ENCODE results near the gene SUB1. TPM values are rescaled to one million over a fixed set of nuclear protein-coding genes. Genes with fewer than 3 reads are reported as not detected.
"Not testable (repeated sequence)": the region's sequence is repeated elsewhere in the genome, so short reads cannot be mapped to it uniquely, and the experiment has no call there.

Gene SUB1
- total RNA-seq, 1 experiment from 2014 or later = 269 TPM

DNA sequence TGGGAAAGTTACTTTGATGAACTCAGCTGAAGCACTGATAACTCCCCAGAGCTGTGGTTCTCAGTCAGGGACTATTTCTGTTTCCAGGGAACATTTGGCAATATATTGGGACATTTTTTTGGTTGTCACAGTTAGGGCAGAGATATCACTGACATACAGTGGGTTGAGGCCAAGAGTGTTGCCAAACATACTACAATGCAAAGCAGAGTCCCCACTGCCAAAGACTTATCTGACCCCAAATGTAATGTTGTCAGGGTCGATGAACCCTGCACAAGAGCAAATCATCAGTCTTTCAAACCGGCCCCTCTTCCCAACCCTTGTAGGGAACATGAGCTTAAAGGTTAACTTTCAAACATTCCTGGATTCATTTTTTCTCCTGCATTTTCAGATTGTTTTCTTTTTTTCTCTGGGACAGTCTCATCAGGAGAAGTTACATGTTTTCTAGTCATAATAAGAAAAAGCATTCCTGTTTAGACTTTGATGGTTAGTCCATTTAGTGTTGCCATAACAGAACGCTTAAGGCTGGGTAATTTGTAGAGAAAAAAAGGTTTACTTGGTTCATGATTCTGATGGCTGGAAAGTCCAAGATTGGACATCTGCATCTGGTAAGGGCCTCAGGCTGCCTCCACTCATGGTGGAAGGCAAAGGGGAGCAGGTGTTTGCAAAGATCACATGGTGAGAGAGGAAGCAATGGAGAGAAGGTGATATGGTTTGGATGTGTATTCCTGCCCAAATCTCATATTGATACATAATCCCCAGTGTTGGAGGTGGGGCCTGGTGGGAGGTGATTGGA lies 18.8 kb upstream of the SUB1 start:
- ChIA-PET POLR2A (no interaction called here), CTCF (interaction anchor here (0.6 kb wide), 1 partner anchor 403 kb away, joined by 3 read pairs; no protein-coding TSS in a partner anchor)
- Mint-ChIP-seq H3K4me1 (ENCODE audit: insufficient read depth, unreplicated experiment) (no peaks in the 10 kb centered on the region), H3K27ac (ENCODE audit: low read depth, unreplicated experiment) (no peak overlapping the region), H3K9me3 (ENCODE audit: unreplicated experiment) (no peaks in the 10 kb centered on the region), H3K27me3 (ENCODE audit: insufficient read depth, unreplicated experiment) (no peaks in the 10 kb centered on the region), H3K4me3 (ENCODE audit: unreplicated experiment) (no peak overlapping the region), H3K36me3 (ENCODE audit: insufficient read depth, unreplicated experiment) (peaks cover 7% of the 10 kb centered on the region)
- intact Hi-C loops (cut with micrococcal nuclease) = no loop called here
- TF ChIP-seq, protein P1, sequence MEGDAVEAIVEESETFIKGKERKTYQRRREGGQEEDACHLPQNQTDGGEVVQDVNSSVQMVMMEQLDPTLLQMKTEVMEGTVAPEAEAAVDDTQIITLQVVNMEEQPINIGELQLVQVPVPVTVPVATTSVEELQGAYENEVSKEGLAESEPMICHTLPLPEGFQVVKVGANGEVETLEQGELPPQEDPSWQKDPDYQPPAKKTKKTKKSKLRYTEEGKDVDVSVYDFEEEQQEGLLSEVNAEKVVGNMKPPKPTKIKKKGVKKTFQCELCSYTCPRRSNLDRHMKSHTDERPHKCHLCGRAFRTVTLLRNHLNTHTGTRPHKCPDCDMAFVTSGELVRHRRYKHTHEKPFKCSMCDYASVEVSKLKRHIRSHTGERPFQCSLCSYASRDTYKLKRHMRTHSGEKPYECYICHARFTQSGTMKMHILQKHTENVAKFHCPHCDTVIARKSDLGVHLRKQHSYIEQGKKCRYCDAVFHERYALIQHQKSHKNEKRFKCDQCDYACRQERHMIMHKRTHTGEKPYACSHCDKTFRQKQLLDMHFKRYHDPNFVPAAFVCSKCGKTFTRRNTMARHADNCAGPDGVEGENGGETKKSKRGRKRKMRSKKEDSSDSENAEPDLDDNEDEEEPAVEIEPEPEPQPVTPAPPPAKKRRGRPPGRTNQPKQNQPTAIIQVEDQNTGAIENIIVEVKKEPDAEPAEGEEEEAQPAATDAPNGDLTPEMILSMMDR (IDR thresholded peaks at IDR 0.05; ENCODE audit: unreplicated experiment) = no peak
- no TSS peak for BruUV-seq (replicated peaks)
- no peak for DNase-seq (ENCODE audit: unreplicated experiment)

DNA sequence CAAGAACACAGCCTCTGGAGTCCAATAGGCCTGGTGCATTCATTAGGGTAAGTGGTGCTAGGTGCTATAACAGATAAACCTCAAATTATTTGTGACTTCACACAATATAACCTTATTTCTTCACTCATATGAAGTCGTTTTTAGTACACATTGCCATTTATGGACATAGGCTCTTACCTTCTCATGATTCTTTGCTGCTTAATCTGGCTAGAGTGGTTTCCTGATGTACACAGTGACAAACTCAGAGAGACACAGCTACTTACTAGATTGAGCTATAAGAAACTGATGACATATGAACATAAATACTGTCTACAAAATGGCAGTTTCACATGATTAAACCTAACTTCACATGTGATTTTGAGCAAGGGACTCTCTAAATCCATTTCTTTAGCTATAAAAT lies 14.2 kb upstream of the SUB1 start:
- no peak overlapping the region for H3K27ac Mint-ChIP-seq (ENCODE audit: low read depth, unreplicated experiment)
- no peak for DNase-seq (ENCODE audit: unreplicated experiment)
- H3K9me3 Mint-ChIP-seq (ENCODE audit: unreplicated experiment) = no peaks in the 10 kb centered on the region
- CTCF ChIA-PET = interaction anchor here (0.8 to 1.1 kb wide), 2 partner anchors 12 to 82 kb away, joined by 3 to 5 read pairs; no protein-coding TSS in a partner anchor
- POLR2A ChIA-PET = no interaction called here
- intact Hi-C loops (cut with micrococcal nuclease) = no loop called here
- no TSS peak for BruUV-seq (replicated peaks)
- TF ChIP-seq, protein P1 (IDR thresholded peaks at IDR 0.05; ENCODE audit: unreplicated experiment) = no peak
- H3K4me1 Mint-ChIP-seq (ENCODE audit: insufficient read depth, unreplicated experiment) = no peaks in the 10 kb centered on the region
- no peak overlapping the region for H3K4me3 Mint-ChIP-seq (ENCODE audit: unreplicated experiment)
- no peaks in the 10 kb centered on the region for H3K27me3 Mint-ChIP-seq (ENCODE audit: insufficient read depth, unreplicated experiment)
- H3K36me3 Mint-ChIP-seq (ENCODE audit: insufficient read depth, unreplicated experiment) = peaks cover 7% of the 10 kb centered on the region

DNA sequence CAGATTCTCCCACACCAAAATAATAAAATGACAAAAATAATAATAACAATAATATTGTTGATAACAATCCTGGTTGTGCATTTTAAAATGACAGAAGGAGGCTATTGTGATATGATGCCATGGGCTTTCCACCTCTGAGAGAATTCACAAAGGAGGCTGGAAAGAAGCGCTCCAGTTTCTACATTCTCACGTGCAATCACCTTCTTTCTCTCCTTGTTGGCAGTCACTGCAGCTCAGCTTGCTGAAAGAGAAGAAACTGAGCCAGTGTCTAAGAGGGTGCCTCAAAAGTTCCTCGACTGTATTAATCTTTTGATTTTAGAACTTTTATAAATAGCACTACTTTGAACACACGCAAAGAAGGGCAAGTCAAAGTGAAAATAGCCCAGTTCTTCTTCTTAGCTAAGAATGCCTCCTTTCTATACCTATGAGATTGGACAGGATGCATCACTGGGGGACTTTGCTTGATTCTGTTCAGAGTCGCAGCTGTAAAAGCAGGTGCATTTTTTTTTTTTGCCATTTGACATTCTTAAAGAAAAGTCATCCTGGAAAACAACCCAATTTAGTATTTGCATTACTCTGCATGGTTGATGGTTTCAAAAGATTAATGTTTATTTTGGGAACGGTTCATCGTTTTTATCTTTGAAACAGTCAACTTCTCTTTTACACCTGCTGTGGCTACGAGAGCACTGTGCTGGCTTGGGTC lies 12.4 kb upstream of the SUB1 start:
- intact Hi-C loops (cut with micrococcal nuclease) = no loop called here
- Mint-ChIP-seq H3K4me1 (ENCODE audit: insufficient read depth, unreplicated experiment) (no peaks in the 10 kb centered on the region), H3K27ac (ENCODE audit: low read depth, unreplicated experiment) (no peak overlapping the region), H3K36me3 (ENCODE audit: insufficient read depth, unreplicated experiment) (peaks cover 4% of the 10 kb centered on the region), H3K4me3 (ENCODE audit: unreplicated experiment) (no peak overlapping the region), H3K27me3 (ENCODE audit: insufficient read depth, unreplicated experiment) (no peaks in the 10 kb centered on the region), H3K9me3 (ENCODE audit: unreplicated experiment) (no peaks in the 10 kb centered on the region)
- CTCF ChIA-PET = interaction anchor here (0.6 kb wide), 1 partner anchor 37 kb away, joined by 4 read pairs; no protein-coding TSS in a partner anchor
- POLR2A ChIA-PET = interaction anchor here (0.6 kb wide), 1 partner anchor 117 kb away, joined by 4 read pairs; no protein-coding TSS in a partner anchor
- no TSS peak for BruUV-seq (replicated peaks)
- DNase-seq (ENCODE audit: unreplicated experiment) = no peak
- TF ChIP-seq, protein P1 (IDR thresholded peaks at IDR 0.05; ENCODE audit: unreplicated experiment) = no peak

DNA sequence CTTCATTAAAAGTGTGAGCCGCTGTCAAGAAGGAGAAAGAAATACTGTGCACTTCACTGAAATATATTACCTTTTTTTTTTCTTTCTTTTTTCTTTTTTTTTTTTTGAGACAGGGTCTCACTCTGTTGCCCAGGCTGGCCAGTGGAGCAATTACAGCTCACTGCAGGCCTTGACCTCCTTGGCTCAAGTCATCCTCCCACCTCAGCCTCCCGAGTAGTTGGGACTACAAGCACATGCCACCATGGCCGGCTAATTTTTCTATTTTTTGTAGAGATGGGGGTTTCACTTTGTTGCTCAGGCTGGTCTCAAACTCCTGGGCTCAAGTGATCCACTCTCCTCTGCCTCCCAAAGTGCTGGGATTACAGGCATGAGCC lies 11.9 kb upstream of the SUB1 start:
- DNase-seq (ENCODE audit: unreplicated experiment); H3K4me3 Mint-ChIP-seq (ENCODE audit: unreplicated experiment); H3K36me3 Mint-ChIP-seq (ENCODE audit: insufficient read depth, unreplicated experiment); H3K27me3 Mint-ChIP-seq (ENCODE audit: insufficient read depth, unreplicated experiment); H3K27ac Mint-ChIP-seq (ENCODE audit: low read depth, unreplicated experiment); H3K9me3 Mint-ChIP-seq (ENCODE audit: unreplicated experiment); intact Hi-C loops (cut with micrococcal nuclease); BruUV-seq (replicated peaks); POLR2A ChIA-PET; H3K4me1 Mint-ChIP-seq (ENCODE audit: insufficient read depth, unreplicated experiment): not testable (repeated sequence)
- CTCF ChIA-PET = interaction anchor here (1.6 kb wide), 1 partner anchor 107 kb away, joined by 7 read pairs; no protein-coding TSS in a partner anchor
